DOHH2 (cell line): ENCODE data around the gene IL31.

ENCODE experiments used
- H3F3A ChIP-seq: fragments of 200-600 bp; sonication (generic), shearing (Covaris generic); 2 replicates; pipeline ENCODE4 v1.6.0; 2016; ENCODE audit warnings: antibody characterized with exemption, mild to moderate bottlenecking; ENCODE audit not compliant: control insufficient read depth, insufficient read depth
- H3K27ac ChIP-seq: fragments of 200-600 bp; sonication (generic); 2 replicates; pipeline ENCODE4 v1.5.1; 2014; ENCODE audit warnings: low read depth, mild to moderate bottlenecking, low read length, moderate library complexity
- H3K27me3 ChIP-seq: fragments of 200-600 bp; sonication (generic); 2 replicates; pipeline ENCODE4 v1.6.1; 2014; ENCODE audit warnings: mild to moderate bottlenecking, low read length, mixed read lengths; ENCODE audit not compliant: control insufficient read depth
- H3K36me3 ChIP-seq: fragments of 200-600 bp; sonication (generic); 2 replicates; pipeline ENCODE4 v1.6.1; 2014; ENCODE audit warnings: mild to moderate bottlenecking, low read length, moderate library complexity, mixed read lengths; ENCODE audit not compliant: control insufficient read depth
- H3K4me1 ChIP-seq: fragments of 200-600 bp; sonication (generic); 2 replicates; pipeline ENCODE4 v1.6.1; 2014; ENCODE audit warnings: mild to moderate bottlenecking, low read length, mixed read lengths; ENCODE audit not compliant: control insufficient read depth
- H3K4me2 ChIP-seq: fragments of 200-600 bp; sonication (generic); 2 replicates; pipeline ENCODE4 v1.6.0; 2014; ENCODE audit warnings: mild to moderate bottlenecking, low read length, moderate library complexity
- H3K4me3 ChIP-seq: fragments of 200-600 bp; sonication (generic); 2 replicates; pipeline ENCODE4 v1.5.1; 2014; ENCODE audit warnings: mild to moderate bottlenecking, low read length, mixed read lengths
- H3K79me2 ChIP-seq: fragments of 200-600 bp; sonication (generic); 2 replicates; pipeline ENCODE4 v1.6.1; 2014; ENCODE audit warnings: mild to moderate bottlenecking, low read length, mixed read lengths; ENCODE audit not compliant: control insufficient read depth
- H3K9me2 ChIP-seq: fragments of 200-600 bp; sonication (generic); replicated peaks from 2 replicates; pipeline ENCODE4 v1.6.1; 2014; ENCODE audit warnings: mild to moderate bottlenecking, low read length, mixed read lengths; ENCODE audit not compliant: control insufficient read depth
- H3K9me3 ChIP-seq: fragments of 200-600 bp; sonication (generic); 2 replicates; pipeline ENCODE4 v1.6.1; 2014; ENCODE audit warnings: antibody characterized with exemption, low read length, mixed read lengths; ENCODE audit not compliant: control insufficient read depth, insufficient read depth
- H4K20me1 ChIP-seq: fragments of 200-600 bp; sonication (generic); 2 replicates; pipeline ENCODE4 v1.6.0; 2014; ENCODE audit warnings: low read depth, mild to moderate bottlenecking, antibody characterized with exemption, low read length, moderate library complexity; ENCODE audit not compliant: control insufficient read depth, insufficient read depth
- EZH2phosphoT487 ChIP-seq: fragments of 200-600 bp; sonication (generic); IDR thresholded peaks from 2 replicates; pipeline ENCODE4 v1.6.1; 2017; ENCODE audit warnings: borderline replicate concordance, mild to moderate bottlenecking, antibody characterized with exemption, low read length, moderate library complexity, mixed read lengths
- TF ChIP-seq, protein P1 (sequence below): fragments of 200-600 bp; sonication (generic); IDR thresholded peaks from one replicate; pipeline ENCODE4 v1.5.1; 2014; ENCODE audit warnings: antibody characterized with exemption, mild to moderate bottlenecking, low read depth, low read length; ENCODE audit not compliant: poor library complexity, severe bottlenecking

Gene IL31

GRCh38 chr12:122158700-122159285 lies 15.2 kb downstream of the IL31 start:
- no peaks in the 10 kb centered on the region for H3K36me3 ChIP-seq
- no peaks in the 10 kb centered on the region for H3K79me2 ChIP-seq
- no peak overlapping the region for H3K27ac ChIP-seq
- H4K20me1 ChIP-seq: no peaks in the 10 kb centered on the region
- TF ChIP-seq, protein P1, sequence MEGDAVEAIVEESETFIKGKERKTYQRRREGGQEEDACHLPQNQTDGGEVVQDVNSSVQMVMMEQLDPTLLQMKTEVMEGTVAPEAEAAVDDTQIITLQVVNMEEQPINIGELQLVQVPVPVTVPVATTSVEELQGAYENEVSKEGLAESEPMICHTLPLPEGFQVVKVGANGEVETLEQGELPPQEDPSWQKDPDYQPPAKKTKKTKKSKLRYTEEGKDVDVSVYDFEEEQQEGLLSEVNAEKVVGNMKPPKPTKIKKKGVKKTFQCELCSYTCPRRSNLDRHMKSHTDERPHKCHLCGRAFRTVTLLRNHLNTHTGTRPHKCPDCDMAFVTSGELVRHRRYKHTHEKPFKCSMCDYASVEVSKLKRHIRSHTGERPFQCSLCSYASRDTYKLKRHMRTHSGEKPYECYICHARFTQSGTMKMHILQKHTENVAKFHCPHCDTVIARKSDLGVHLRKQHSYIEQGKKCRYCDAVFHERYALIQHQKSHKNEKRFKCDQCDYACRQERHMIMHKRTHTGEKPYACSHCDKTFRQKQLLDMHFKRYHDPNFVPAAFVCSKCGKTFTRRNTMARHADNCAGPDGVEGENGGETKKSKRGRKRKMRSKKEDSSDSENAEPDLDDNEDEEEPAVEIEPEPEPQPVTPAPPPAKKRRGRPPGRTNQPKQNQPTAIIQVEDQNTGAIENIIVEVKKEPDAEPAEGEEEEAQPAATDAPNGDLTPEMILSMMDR: no peak
- no peak for TF ChIP-seq EZH2phosphoT487
- no peaks in the 10 kb centered on the region for H3K4me1 ChIP-seq
- no peaks in the 10 kb centered on the region for H3K9me2 ChIP-seq
- no peaks in the 10 kb centered on the region for H3K9me3 ChIP-seq
- no peak overlapping the region for H3K4me2 ChIP-seq
- H3K27me3 ChIP-seq: peaks cover 2% of the 10 kb centered on the region; the same call in 1 of the 2 replicates
- no peak overlapping the region for H3K4me3 ChIP-seq
- no peaks in the 10 kb centered on the region for H3F3A ChIP-seq

DNA sequence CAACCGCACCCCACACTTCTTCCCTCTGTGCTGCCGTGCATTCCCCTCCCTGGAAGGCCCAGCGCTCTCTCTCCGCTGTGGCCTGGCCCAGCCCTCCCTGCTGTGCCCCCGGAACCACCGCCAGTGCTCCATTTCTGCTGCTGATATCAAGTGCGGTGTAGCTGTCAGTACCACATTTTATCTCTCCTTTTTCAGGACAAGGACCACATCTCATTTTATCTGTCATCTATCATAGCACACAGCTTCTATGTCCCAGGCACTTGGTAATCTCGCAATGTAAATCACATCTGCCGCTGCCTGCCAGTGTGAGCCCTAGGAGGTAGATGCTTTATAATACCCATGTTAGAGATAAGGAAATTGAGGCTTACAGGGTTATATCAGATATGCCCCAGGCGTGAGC lies 18.3 kb downstream of the IL31 start:
- Histone ChIP-seq H3K27ac (no peak overlapping the region), H3K27me3 (peaks cover 2% of the 10 kb centered on the region; the same call in 1 of the 2 replicates), H4K20me1 (no peaks in the 10 kb centered on the region), H3K4me3 (no peak overlapping the region), H3K9me3 (no peaks in the 10 kb centered on the region), H3K79me2 (no peaks in the 10 kb centered on the region), H3F3A (no peaks in the 10 kb centered on the region), H3K9me2 (no peaks in the 10 kb centered on the region), H3K36me3 (no peaks in the 10 kb centered on the region), H3K4me1 (no peaks in the 10 kb centered on the region), H3K4me2 (no peak overlapping the region)
- TF ChIP-seq, protein P1: no peak
- no peak for TF ChIP-seq EZH2phosphoT487

GRCh38 chr12:122152754-122153153 lies 21.3 kb downstream of the IL31 start:
- H3K4me2 ChIP-seq: no peak overlapping the region

More at GRCh38 chr12:122152754-122153153, 21.3 kb downstream of the IL31 start:
- H3K27me3 ChIP-seq: peaks cover 2% of the 10 kb centered on the region; the same call in 1 of the 2 replicates
- no peaks in the 10 kb centered on the region for H4K20me1 ChIP-seq
- H3K79me2 ChIP-seq: no peaks in the 10 kb centered on the region
- H3K4me3 ChIP-seq: no peak overlapping the region
- TF ChIP-seq EZH2phosphoT487: no peak
- TF ChIP-seq, protein P1: no peak
- no peaks in the 10 kb centered on the region for H3F3A ChIP-seq
- no peak overlapping the region for H3K27ac ChIP-seq
- no peaks in the 10 kb centered on the region for H3K36me3 ChIP-seq
- H3K9me2 ChIP-seq: no peaks in the 10 kb centered on the region
- no peaks in the 10 kb centered on the region for H3K9me3 ChIP-seq
- no peaks in the 10 kb centered on the region for H3K4me1 ChIP-seq
